ENCODE results near the gene NR1D1. TPM values are rescaled to one million over a fixed set of nuclear protein-coding genes. Genes with fewer than 3 reads are reported as not detected.

The NR1D1 gene
- total and polyA plus RNA-seq, 2 of the 13 experiments (the other 11 are each of a cell fraction or from before 2014, with no cell fraction given), result 2.1 to 2.7 TPM

GRCh38 chr17:40072735-40073346 is 27.5 kb downstream of the NR1D1 start (continued):
- TF ChIP-seq SOX13 (IDR thresholded peaks at IDR 0.05) (0 out of 2 replicates have a peak, but pooled peaks have one; percentile 7), SOX13 (CRISPR knock-in tag; conservative IDR thresholded peaks at IDR 0.05 in 1 of 2, IDR thresholded peaks at IDR 0.05 in 1 of 2) (peak in 1 of 2 experiments; percentile 45; a peak in 2 of 4 replicates), POLR2AphosphoS5 (IDR thresholded peaks at IDR 0.05; ENCODE audit: low read depth, low read length) (peak; percentile 62), MYC (CRISPR knock-in tag; IDR thresholded peaks at IDR 0.05; ENCODE audit: borderline replicate concordance) (peak; percentile 23; the same call in 1 of the 2 replicates), FIP1L1 (IDR thresholded peaks at IDR 0.05; ENCODE audit: borderline replicate concordance, insufficient read depth, low read depth, low read length) (no peak), MEIS2 (CRISPR knock-in tag; IDR thresholded peaks at IDR 0.05) (0 out of 2 replicates have a peak, but pooled peaks have one; percentile 18), SIN3A (IDR thresholded peaks at IDR 0.05; ENCODE audit: borderline replicate concordance, low read depth, low read length) (peak; percentile 12; the same call in 1 of the 2 replicates), ZBTB49 (CRISPR knock-in tag; IDR thresholded peaks at IDR 0.05; ENCODE audit: borderline replicate concordance) (no peak), LCORL (IDR thresholded peaks at IDR 0.05) (no peak), LCORL (CRISPR knock-in tag; IDR thresholded peaks at IDR 0.05) (no peak; the same call in 1 of the 2 replicates), ZNF670 (CRISPR knock-in tag; IDR thresholded peaks at IDR 0.05; ENCODE audit: borderline replicate concordance) (0 out of 2 replicates have a peak, but pooled peaks have one; percentile 1), RBM39 (IDR thresholded peaks at IDR 0.05; ENCODE audit: low read depth, low read length, poor library complexity, severe bottlenecking) (no peak), ZNF292 (CRISPR knock-in tag; IDR thresholded peaks at IDR 0.05; ENCODE audit: borderline replicate concordance, low read depth) (peak; percentile 53; the same call in 1 of the 2 replicates), ZNF607 (CRISPR knock-in tag; IDR thresholded peaks at IDR 0.05; ENCODE audit: borderline replicate concordance) (no peak), ZNF331 (CRISPR knock-in tag; IDR thresholded peaks at IDR 0.05) (peak; percentile 39; the same call in 1 of the 2 replicates), TEAD3 (CRISPR knock-in tag; optimal IDR thresholded peaks at IDR 0.05; ENCODE audit: borderline replicate concordance) (peak; percentile 8), ZBTB7A (CRISPR knock-in tag; IDR thresholded peaks at IDR 0.05) (0 out of 2 replicates have a peak, but pooled peaks have one; percentile 81), CBFB (CRISPR knock-in tag; IDR thresholded peaks at IDR 0.05) (no peak), DRAP1 (CRISPR knock-in tag; IDR thresholded peaks at IDR 0.05) (0 out of 2 replicates have a peak, but pooled peaks have one; percentile 38), ZNF609 (CRISPR knock-in tag; IDR thresholded peaks at IDR 0.05; ENCODE audit: borderline replicate concordance) (peak; percentile 37; the same call in 1 of the 2 replicates), EED (CRISPR knock-in tag; IDR thresholded peaks at IDR 0.05) (no peak)
